H1 (cell line): ENCODE results near the gene RYR3. TPM values are rescaled to one million over a fixed set of nuclear protein-coding genes. Genes with fewer than 3 reads are reported as not detected.

ENCODE experiments used
- CTCF ChIA-PET: fragments of 300-600 bp; sonication (Branson Sonifier 250); formaldehyde crosslinking; loops from one replicate; lab custom pipeline; 2021; ENCODE audit not compliant: partially characterized antibody; lab: Charles Lee
- POLR2A ChIA-PET: fragments of 300-600 bp; sonication (Branson Sonifier 250); formaldehyde crosslinking; loops from one replicate; lab custom pipeline; 2021; ENCODE audit warnings: inconsistent platforms; ENCODE audit not compliant: partially characterized antibody; lab: Charles Lee
- DNase-seq, 2 experiments: peaks; one replicate each; pipeline versions ENCODE4 v3.0.0 to v3.0.0-alpha.2; 2010 to 2022; ENCODE audit warnings: low spot score in 2 of 2, low read depth in 1 of 2, mixed read lengths in 1 of 2
- FAIRE-seq: peaks from 2 replicates; lab custom pipeline; 2011; peaks lifted over from hg19 to GRCh38; lab: Jason Lieb, UNC
- H2AFZ ChIP-seq: 2 replicates; pipeline ENCODE4 v1.8.1; 2012; ENCODE audit warnings: low read length, inconsistent platforms
- H2AK5ac ChIP-seq: 2 replicates; pipeline ENCODE4 v1.6.1; 2013; ENCODE audit warnings: low read depth, low read length
- H2BK120ac ChIP-seq: replicated peaks from 2 replicates; pipeline ENCODE3; 2013; ENCODE audit warnings: low read depth, low read length, inconsistent platforms
- H2BK12ac ChIP-seq: 2 replicates; pipeline ENCODE4 v1.6.1; 2013; ENCODE audit warnings: low read depth, low read length
- H2BK15ac ChIP-seq: 2 replicates; pipeline ENCODE4 v1.6.1; 2013; ENCODE audit warnings: low read length
- H2BK20ac ChIP-seq: 2 replicates; pipeline ENCODE4 v1.6.1; 2013; ENCODE audit warnings: low read length
- H2BK5ac ChIP-seq: 2 replicates; pipeline ENCODE4 v1.6.1; 2013; ENCODE audit warnings: low read depth, low read length
- H3K14ac ChIP-seq: 2 replicates; pipeline ENCODE4 v1.6.1; 2013; ENCODE audit warnings: inconsistent platforms; ENCODE audit not compliant: insufficient read length
- H3K18ac ChIP-seq: 2 replicates; pipeline ENCODE4 v1.6.1; 2013; ENCODE audit warnings: low read length; ENCODE audit errors: extremely low read depth
- H3K23ac ChIP-seq: 2 replicates; pipeline ENCODE4 v1.6.1; 2013; ENCODE audit warnings: inconsistent platforms; ENCODE audit not compliant: insufficient read length
- H3K23me2 ChIP-seq: 2 replicates; pipeline ENCODE4 v1.6.1; 2013; ENCODE audit warnings: low read depth, low read length
- H3K27ac ChIP-seq: 2 replicates; pipeline ENCODE4 v1.6.1; 2011; ENCODE audit warnings: low read depth, low read length, inconsistent platforms
- H3K27me3 ChIP-seq, 4 experiments: replicated peaks in 1 of 4; 1 replicate in 1 of 4; 2 replicates in 3 of 4; pipeline versions ENCODE4 v1.6.1 to v1.8.1; 2011 to 2013; ENCODE audit warnings: low read length in 3 of 4, mild to moderate bottlenecking in 3 of 4, inconsistent platforms in 2 of 4, mixed read lengths in 2 of 4, moderate library complexity in 1 of 4; ENCODE audit not compliant: control insufficient read depth in 3 of 4, insufficient read depth in 3 of 4; ENCODE audit errors: extremely low read depth in 1 of 4
- H3K36me3 ChIP-seq, 4 experiments: 2 replicates each; pipeline versions ENCODE4 v1.6.1 to v1.8.1; 2011 to 2013; ENCODE audit warnings: mild to moderate bottlenecking in 4 of 4, low read length in 3 of 4, moderate library complexity in 2 of 4, control low read depth in 1 of 4, inconsistent platforms in 1 of 4; ENCODE audit not compliant: insufficient read depth in 4 of 4, control insufficient read depth in 2 of 4
- H3K4ac ChIP-seq: replicated peaks from 2 replicates; pipeline ENCODE3; 2013; ENCODE audit warnings: low read length, low read depth, mixed read lengths, inconsistent platforms; ENCODE audit not compliant: insufficient read length
- H3K4me1 ChIP-seq, 4 experiments: replicated peaks in 1 of 4; 1 replicate in 1 of 4; 2 replicates in 3 of 4; pipeline versions ENCODE4 v1.6.1 to v1.8.1; 2011 to 2013; ENCODE audit warnings: low read length in 3 of 4, inconsistent platforms in 2 of 4, mixed read lengths in 1 of 4; ENCODE audit not compliant: insufficient read depth in 4 of 4, control insufficient read depth in 3 of 4
- H3K4me2 ChIP-seq, 2 experiments: 2 replicates each; pipeline versions ENCODE4 v1.6.1 to v1.8.1; 2011 to 2013; ENCODE audit warnings: low read depth in 2 of 2, low read length in 2 of 2, control low read depth in 1 of 2, inconsistent platforms in 1 of 2, mild to moderate bottlenecking in 1 of 2; ENCODE audit not compliant: insufficient read depth in 1 of 2
- H3K4me3 ChIP-seq, 4 experiments: fragments of 200-600, 300-600 bp in 1 of 4; sonication (generic), shearing (Covaris generic), sonication (Bioruptor Twin) in 1 of 4; 2 replicates each; pipeline versions ENCODE4 v1.5.1 to v1.8.1; 2011 to 2016; ENCODE audit warnings: low read length in 4 of 4, low read depth in 3 of 4, control low read depth in 2 of 4, inconsistent platforms in 2 of 4, mild to moderate bottlenecking in 2 of 4, mixed read lengths in 1 of 4, moderate library complexity in 1 of 4; ENCODE audit not compliant: insufficient read depth in 2 of 4; ENCODE audit errors: extremely low read depth in 1 of 4
- H3K56ac ChIP-seq: replicated peaks from 2 replicates; pipeline ENCODE3; 2013; ENCODE audit warnings: low read depth, mild to moderate bottlenecking, mixed read lengths, low read length, inconsistent platforms; ENCODE audit not compliant: insufficient read length
- H3K79me1 ChIP-seq: 2 replicates; pipeline ENCODE4 v1.6.1; 2013; ENCODE audit warnings: low read depth, low read length, control low read depth
- H3K79me2 ChIP-seq, 2 experiments: 2 replicates each; pipeline versions ENCODE4 v1.6.1 to v1.8.1; 2012 to 2013; ENCODE audit warnings: low read length in 2 of 2, mild to moderate bottlenecking in 2 of 2, inconsistent platforms in 1 of 2; ENCODE audit not compliant: insufficient read depth in 2 of 2, control insufficient read depth in 1 of 2
- H3K9ac ChIP-seq, 4 experiments: replicated peaks in 1 of 4; 1 replicate in 1 of 4; 2 replicates in 3 of 4; pipeline versions ENCODE4 v1.6.1 to v1.8.1; 2011 to 2013; ENCODE audit warnings: low read depth in 3 of 4, low read length in 3 of 4, control low read depth in 2 of 4, mild to moderate bottlenecking in 2 of 4, moderate library complexity in 2 of 4, inconsistent platforms in 1 of 4; ENCODE audit errors: extremely low read depth in 1 of 4
- H3K9me3 ChIP-seq, 2 experiments: 2 replicates each; pipeline versions ENCODE4 v1.6.1 to v1.8.1; 2012 to 2013; ENCODE audit warnings: mild to moderate bottlenecking in 2 of 2, moderate library complexity in 2 of 2, control low read depth in 1 of 2, inconsistent platforms in 1 of 2, low read depth in 1 of 2, low read length in 1 of 2, mixed read lengths in 1 of 2; ENCODE audit not compliant: insufficient read depth in 2 of 2
- H4K20me1 ChIP-seq, 2 experiments: replicated peaks in 1 of 2; 2 replicates each; pipeline versions ENCODE3 to v1.8.1; 2011 to 2013; ENCODE audit warnings: inconsistent platforms in 2 of 2, low read length in 2 of 2, mild to moderate bottlenecking in 1 of 2; ENCODE audit not compliant: insufficient read depth in 2 of 2, control insufficient read depth in 1 of 2
- H4K5ac ChIP-seq: 2 replicates; pipeline ENCODE4 v1.6.1; 2013; ENCODE audit warnings: low read length, low read depth, mixed read lengths, inconsistent platforms; ENCODE audit not compliant: insufficient read length
- H4K8ac ChIP-seq: 2 replicates; pipeline ENCODE4 v1.8.0; 2013; ENCODE audit warnings: mild to moderate bottlenecking, moderate library complexity, low read length, inconsistent platforms; ENCODE audit not compliant: insufficient read depth; ENCODE audit errors: extremely low read depth
- H4K91ac ChIP-seq: replicated peaks from 2 replicates; pipeline ENCODE3; 2013; ENCODE audit warnings: low read length, mixed read lengths, inconsistent platforms; ENCODE audit not compliant: insufficient read length
- ASH2L ChIP-seq: fragments of 200-600, 300-600 bp; sonication (generic); IDR thresholded peaks from one replicate; pipeline ENCODE4 v1.7.1; 2017; ENCODE audit warnings: low read length
- CBX5 ChIP-seq: fragments of 300-800, 300-1000 bp; sonication (generic); IDR thresholded peaks from 2 replicates; pipeline ENCODE4 v1.7.1; 2016; ENCODE audit warnings: antibody characterized with exemption, low read length, low read depth
- JUND ChIP-seq: IDR thresholded peaks from 2 replicates; pipeline ENCODE4 v1.6.1; 2011; ENCODE audit warnings: mild to moderate bottlenecking, improper control_type of control experiment, low read length
- PHF8 ChIP-seq: fragments of 200-600 bp; sonication (generic); conservative IDR thresholded peaks from 2 replicates; pipeline ENCODE4 v1.7.1; 2012; ENCODE audit warnings: low read depth, mild to moderate bottlenecking, inconsistent platforms, low read length, moderate library complexity
- POLR2A ChIP-seq, 2 experiments: IDR thresholded peaks; 1 replicate in 1 of 2; 2 replicates in 1 of 2; pipeline ENCODE4 v1.6.1; 2011; ENCODE audit warnings: low read depth in 2 of 2, low read length in 2 of 2, mild to moderate bottlenecking in 2 of 2; ENCODE audit errors: control extremely low read depth in 1 of 2
- POLR2AphosphoS5 ChIP-seq: IDR thresholded peaks from 2 replicates; pipeline ENCODE4 v1.6.1; 2011; ENCODE audit warnings: low read depth, low read length
- RFX5 ChIP-seq: IDR thresholded peaks from 2 replicates; pipeline ENCODE4 v1.6.1; 2011; ENCODE audit warnings: low read depth, low read length, improper control_type of control experiment, borderline replicate concordance
- RXRA ChIP-seq: IDR thresholded peaks from 2 replicates; pipeline ENCODE4 v1.6.1; 2011; ENCODE audit warnings: low read depth, mild to moderate bottlenecking, low read length, moderate library complexity; ENCODE audit not compliant: insufficient read depth
- SAP30 ChIP-seq: fragments of 300-600 bp; sonication (generic); IDR thresholded peaks from 2 replicates; pipeline ENCODE4 v1.7.1; 2012; ENCODE audit warnings: low read length, moderate library complexity, mild to moderate bottlenecking, inconsistent platforms; ENCODE audit not compliant: insufficient read depth, insufficient replicate concordance
- SIX5 ChIP-seq: IDR thresholded peaks from 2 replicates; pipeline ENCODE4 v1.6.1; 2011; ENCODE audit warnings: mild to moderate bottlenecking, low read depth, low read length
- SP2 ChIP-seq: IDR thresholded peaks from 2 replicates; pipeline ENCODE4 v1.6.1; 2012; ENCODE audit warnings: mild to moderate bottlenecking, low read length, inconsistent platforms
- TAF7 ChIP-seq: optimal IDR thresholded peaks from 2 replicates; pipeline ENCODE3; 2011; ENCODE audit warnings: low read depth, mild to moderate bottlenecking, inconsistent platforms, low read length, moderate library complexity, borderline replicate concordance
- YY1 ChIP-seq: IDR thresholded peaks from 2 replicates; pipeline ENCODE4 v1.6.1; 2011; ENCODE audit warnings: low read depth, mild to moderate bottlenecking, low read length
- WGBS, 2 experiments: shearing (Covaris generic) in 1 of 2; methylation state at CpG; one replicate each; pipeline versions ENCODE4 v1.1.6 to v1.1.7; 2013 to 2015; ENCODE audit warnings: low lambda C conversion rate in 2 of 2, mixed read lengths in 2 of 2, inconsistent platforms in 1 of 2, low coverage in 1 of 2, missing lambda C conversion rate in 1 of 2; ENCODE audit not compliant: insufficient replicate concordance in 2 of 2, insufficient coverage in 1 of 2, insufficient read length in 1 of 2; ENCODE audit errors: extremely low coverage in 1 of 2, missing lambda C conversion rate in 1 of 2; 5-methylcytosine and 5-hydroxymethylcytosine counted together
- polyA plus RNA-seq, 7 experiments: library from polyadenylated mRNA; depleted of rRNA in 3 of 7; stranded (reverse) in 5 of 7; unstranded in 2 of 7; fragments of >200 nt in 5 of 7; fragments of 200-250 nt in 2 of 7; gene quantifications; 1 replicate in 5 of 7; 2 replicates in 1 of 7; 4 replicates in 1 of 7; pipeline versions ENCODE4 v1.2.1 to v1.2.3, GENCODE V29; 2011 to 2013; ENCODE audit warnings: missing spikeins in 2 of 7, mixed read lengths in 2 of 7
- total RNA-seq: library from RNA; stranded (reverse); fragmentation: NEBNext Ultra II Directional; extraction: Animal tissue kit (Norgen Biotek cat#: 25700); gene quantifications from 2 replicates; pipeline ENCODE4 v1.2.1, GENCODE V29; 2021

Gene RYR3
- total and polyA plus RNA-seq, 2 of the 8 experiments (the other 6 are each of a cell fraction or from before 2014, with no cell fraction given): 0.33 to 3.4 TPM

DNA sequence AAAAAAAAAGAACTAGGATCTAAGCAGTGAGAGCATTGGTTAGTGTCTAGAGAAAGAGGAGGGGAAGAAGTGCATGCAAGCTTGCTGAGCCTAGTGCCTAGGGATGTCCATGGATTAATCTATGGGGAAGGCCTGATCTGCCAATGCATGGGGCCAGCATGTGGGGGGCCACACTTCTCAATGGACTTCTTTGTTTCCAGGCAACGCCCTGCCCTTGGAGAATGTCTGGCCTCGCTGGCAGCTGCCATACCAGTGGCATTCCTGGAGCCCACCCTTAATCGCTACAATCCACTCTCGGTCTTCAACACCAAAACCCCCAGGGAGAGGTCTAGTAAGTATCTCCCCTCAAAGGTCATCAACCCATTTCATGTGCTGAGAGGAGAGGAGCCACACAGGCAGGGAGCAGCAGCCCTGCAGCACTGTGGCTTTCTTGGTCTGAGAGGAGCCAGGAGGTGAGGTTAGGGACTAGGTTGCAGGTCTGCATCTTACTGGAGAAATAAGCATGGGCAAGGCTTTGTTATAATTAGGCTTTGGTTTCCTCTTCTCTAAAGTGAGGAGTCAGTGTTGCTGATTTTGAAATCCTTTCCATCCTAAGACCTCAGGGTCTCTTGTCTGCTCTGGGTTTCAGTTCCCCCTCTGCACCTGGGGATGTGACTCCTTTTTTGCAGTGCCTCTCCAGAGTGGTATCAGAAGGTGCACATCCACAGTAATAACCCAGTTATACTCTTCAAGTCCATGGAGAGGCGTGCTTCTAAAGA, 469.4 kb downstream of the RYR3 start:
- Histone ChIP-seq H4K5ac (no peak overlapping the region), H3K27me3 (no peaks in the 10 kb centered on the region), H2BK15ac (no peak overlapping the region), H3K9ac (no peak overlapping the region), H2BK120ac (no peak overlapping the region), H3K56ac (no peak overlapping the region), H3K4me3 (no peak overlapping the region), H4K91ac (no peak overlapping the region), H3K4me2 (no peak overlapping the region), H3K4ac (no peak overlapping the region), H3K23me2 (no peaks in the 10 kb centered on the region), H3K4me1 (no peaks in the 10 kb centered on the region), H3K23ac (no peak overlapping the region), H2AFZ (no peak overlapping the region), H2BK12ac (no peak overlapping the region), H3K27ac (no peak overlapping the region), H3K18ac (no peak overlapping the region), H2BK20ac (no peak overlapping the region), H3K79me2 (no peaks in the 10 kb centered on the region), H4K20me1 (no peaks in the 10 kb centered on the region), H2BK5ac (no peak overlapping the region), H3K36me3 (no peaks in the 10 kb centered on the region), H3K9me3 (no peaks in the 10 kb centered on the region), H2AK5ac (no peak overlapping the region), H3K79me1 (no peaks in the 10 kb centered on the region), H3K14ac (no peak overlapping the region), H4K8ac (no peak overlapping the region)
- no peak for TF ChIP-seq POLR2A (IDR thresholded peaks at IDR 0.05; ENCODE audit: control extremely low read depth in 1 of 2, low read depth in 2 of 2, low read length in 2 of 2)
- TF ChIP-seq JUND: no peak
- TF ChIP-seq SIX5: no peak
- TF ChIP-seq YY1: no peak
- TF ChIP-seq SP2: no peak
- TF ChIP-seq CBX5: no peak
- TF ChIP-seq TAF7: no peak
- no peak for TF ChIP-seq SAP30
- TF ChIP-seq ASH2L: no peak
- no peak for TF ChIP-seq PHF8
- TF ChIP-seq POLR2AphosphoS5: no peak
- TF ChIP-seq RXRA: no peak
- no peak for TF ChIP-seq RFX5
- 85% methylated on average over 5 of the region's 5 CpGs; no CpG with 5 or more reads in 1 of the 2 experiments for WGBS, 2 experiments
- CTCF ChIA-PET: interaction anchor here (0.6 kb wide), 1 partner anchor 74 kb away, joined by 3 read pairs; no protein-coding TSS in a partner anchor
- no peak for DNase-seq
- POLR2A ChIA-PET: no interaction called here
- FAIRE-seq: no peak
